Astrocyte (in vitro differentiated cells and primary cell): ENCODE results near the gene PRSS36. TPM values are rescaled to one million over a fixed set of nuclear protein-coding genes. Genes with fewer than 3 reads are reported as not detected.

Experiments used
- DNase-seq: peaks from one replicate; pipeline ENCODE4 v3.0.0-alpha.2; 2010; ENCODE audit warnings: low read depth
- FAIRE-seq: peaks from 2 replicates; lab custom pipeline; 2011; peaks lifted over from hg19 to GRCh38; lab: Jason Lieb, UNC
- H2AFZ ChIP-seq: 2 replicates; pipeline ENCODE4 v1.6.0; 2012; ENCODE audit warnings: low read depth, low read length, inconsistent platforms
- H3K27ac ChIP-seq: 2 replicates; pipeline ENCODE4 v1.5.1; 2011; ENCODE audit warnings: low read depth, low read length, inconsistent platforms
- H3K27me3 ChIP-seq: 2 replicates; pipeline ENCODE4 v1.6.0; 2011; ENCODE audit warnings: low read length, inconsistent platforms; ENCODE audit not compliant: insufficient read depth
- H3K36me3 ChIP-seq: 2 replicates; pipeline ENCODE4 v1.5.1; 2011; ENCODE audit warnings: low read length, inconsistent platforms; ENCODE audit not compliant: insufficient read depth
- H3K4me1 ChIP-seq: 2 replicates; pipeline ENCODE4 v1.5.1; 2011; ENCODE audit warnings: low read length, inconsistent platforms; ENCODE audit not compliant: insufficient read depth
- H3K4me2 ChIP-seq: 2 replicates; pipeline ENCODE4 v1.6.0; 2012; ENCODE audit warnings: low read length, inconsistent platforms
- H3K4me3 ChIP-seq: 2 replicates; pipeline ENCODE4 v1.5.1; 2011; ENCODE audit warnings: low read depth, mild to moderate bottlenecking, low read length, inconsistent platforms; ENCODE audit not compliant: insufficient read depth
- H3K79me2 ChIP-seq: 2 replicates; pipeline ENCODE4 v1.6.0; 2012; ENCODE audit warnings: mild to moderate bottlenecking, low read length, inconsistent platforms; ENCODE audit not compliant: insufficient read depth
- H3K9ac ChIP-seq: 2 replicates; pipeline ENCODE4 v1.6.0; 2012; ENCODE audit warnings: mild to moderate bottlenecking, low read length, inconsistent platforms
- H3K9me3 ChIP-seq: 2 replicates; pipeline ENCODE4 v1.5.1; 2012; ENCODE audit warnings: low read depth, mild to moderate bottlenecking, low read length, inconsistent platforms; ENCODE audit not compliant: insufficient read depth
- H4K20me1 ChIP-seq: 2 replicates; pipeline ENCODE4 v1.6.0; 2012; ENCODE audit warnings: low read length, inconsistent platforms; ENCODE audit not compliant: insufficient read depth
- H3K27ac Mint-ChIP-seq: one replicate; pipeline ENCODE4 v1.8.0; 2021; ENCODE audit warnings: mild to moderate bottlenecking, mixed read lengths; ENCODE audit not compliant: unreplicated experiment
- H3K27me3 Mint-ChIP-seq: one replicate; pipeline ENCODE4 v1.8.0; 2021; ENCODE audit warnings: low read depth, mixed read lengths; ENCODE audit not compliant: unreplicated experiment
- H3K36me3 Mint-ChIP-seq: one replicate; pipeline ENCODE4 v1.8.0; 2021; ENCODE audit warnings: low read depth, mixed read lengths; ENCODE audit not compliant: unreplicated experiment
- H3K4me1 Mint-ChIP-seq: one replicate; pipeline ENCODE4 v1.8.0; 2021; ENCODE audit warnings: low read depth, mixed read lengths; ENCODE audit not compliant: unreplicated experiment
- H3K4me3 Mint-ChIP-seq: one replicate; pipeline ENCODE4 v1.8.0; 2021; ENCODE audit warnings: mild to moderate bottlenecking, moderate library complexity, mixed read lengths; ENCODE audit not compliant: unreplicated experiment
- H3K9me3 Mint-ChIP-seq: one replicate; pipeline ENCODE4 v1.8.0; 2021; ENCODE audit warnings: mild to moderate bottlenecking, mixed read lengths; ENCODE audit not compliant: unreplicated experiment
- EZH2 ChIP-seq: IDR thresholded peaks from 2 replicates; pipeline ENCODE4 v1.6.1; 2012; ENCODE audit warnings: mild to moderate bottlenecking, low read length, inconsistent platforms; ENCODE audit not compliant: insufficient read depth
- total RNA-seq: library from RNA; stranded (reverse); gene quantifications from 2 replicates; pipeline ENCODE4 v1.2.1, GENCODE V29; 2021
- TF ChIP-seq, protein P1 (sequence below): IDR thresholded peaks from 2 replicates; pipeline ENCODE4 v1.5.1; 2011; ENCODE audit warnings: low read depth, mild to moderate bottlenecking, inconsistent platforms, low read length, moderate library complexity; ENCODE audit not compliant: insufficient read depth

The PRSS36 gene
- total RNA-seq, 1 donor from 2014 or later: 0.41 TPM

DNA sequence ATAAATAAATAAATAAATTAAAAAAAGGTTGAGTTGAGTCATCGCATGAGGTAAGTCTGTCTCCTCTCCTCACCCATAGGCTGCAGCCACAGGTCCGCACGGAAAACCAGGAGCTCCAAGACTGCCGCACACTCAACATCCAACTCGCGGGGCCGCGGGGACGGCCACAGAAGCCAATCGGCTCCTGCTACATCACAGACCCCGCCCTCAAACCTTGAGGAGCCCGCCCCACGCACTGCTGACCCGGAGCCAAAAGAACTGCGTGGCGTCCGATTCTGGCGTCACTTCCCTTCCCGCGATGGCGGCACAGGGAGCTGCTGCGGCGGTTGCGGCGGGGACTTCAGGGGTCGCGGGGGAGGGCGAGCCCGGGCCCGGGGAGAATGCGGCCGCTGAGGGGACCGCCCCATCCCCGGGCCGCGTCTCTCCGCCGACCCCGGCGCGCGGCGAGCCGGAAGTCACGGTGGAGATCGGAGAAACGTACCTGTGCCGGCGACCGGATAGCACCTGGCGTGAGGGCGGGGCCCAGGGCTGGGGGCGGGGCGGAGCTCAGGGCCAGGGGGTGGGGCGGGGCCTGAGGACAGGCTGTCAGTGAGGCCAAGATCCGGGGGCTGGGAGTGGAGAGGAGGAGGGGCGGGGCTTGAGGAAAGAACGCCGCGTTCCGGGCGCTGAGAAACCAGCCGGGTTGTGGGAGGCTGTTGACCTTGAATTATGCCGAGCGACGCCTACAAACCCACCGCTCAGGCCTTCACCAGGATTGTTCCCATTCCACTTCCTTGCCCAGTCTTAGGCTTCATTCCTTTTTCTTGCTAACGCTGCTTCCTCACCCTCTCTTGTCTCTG is 32.3 kb downstream of the PRSS36 start, which contains the start of gene KAT8:
KAT8 (plus strand) TSS at position 281 of the 839 bp plus-strand sequence; CDS start at position 299, 18 bp downstream.
- no peaks in the 10 kb centered on the region for H3K4me1 Mint-ChIP-seq
- H3K9me3 ChIP-seq: no peaks in the 10 kb centered on the region
- peak within 1 kb of the TSS; percentile 66 for H2AFZ ChIP-seq
- no peak for TF ChIP-seq EZH2
- TF ChIP-seq, protein P1, sequence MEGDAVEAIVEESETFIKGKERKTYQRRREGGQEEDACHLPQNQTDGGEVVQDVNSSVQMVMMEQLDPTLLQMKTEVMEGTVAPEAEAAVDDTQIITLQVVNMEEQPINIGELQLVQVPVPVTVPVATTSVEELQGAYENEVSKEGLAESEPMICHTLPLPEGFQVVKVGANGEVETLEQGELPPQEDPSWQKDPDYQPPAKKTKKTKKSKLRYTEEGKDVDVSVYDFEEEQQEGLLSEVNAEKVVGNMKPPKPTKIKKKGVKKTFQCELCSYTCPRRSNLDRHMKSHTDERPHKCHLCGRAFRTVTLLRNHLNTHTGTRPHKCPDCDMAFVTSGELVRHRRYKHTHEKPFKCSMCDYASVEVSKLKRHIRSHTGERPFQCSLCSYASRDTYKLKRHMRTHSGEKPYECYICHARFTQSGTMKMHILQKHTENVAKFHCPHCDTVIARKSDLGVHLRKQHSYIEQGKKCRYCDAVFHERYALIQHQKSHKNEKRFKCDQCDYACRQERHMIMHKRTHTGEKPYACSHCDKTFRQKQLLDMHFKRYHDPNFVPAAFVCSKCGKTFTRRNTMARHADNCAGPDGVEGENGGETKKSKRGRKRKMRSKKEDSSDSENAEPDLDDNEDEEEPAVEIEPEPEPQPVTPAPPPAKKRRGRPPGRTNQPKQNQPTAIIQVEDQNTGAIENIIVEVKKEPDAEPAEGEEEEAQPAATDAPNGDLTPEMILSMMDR: no peak
- H3K4me3 ChIP-seq: peak within 1 kb of the TSS; percentile 80
- H3K9ac ChIP-seq: peak within 1 kb of the TSS; percentile 93
- peak within 1 kb of the TSS; percentile 84 for H3K4me3 Mint-ChIP-seq
- peaks cover 22% of the 10 kb centered on the region for H3K36me3 ChIP-seq
- H3K4me1 ChIP-seq: peaks cover 9% of the 10 kb centered on the region
- peaks cover 3% of the 10 kb centered on the region for H3K36me3 Mint-ChIP-seq
- DNase-seq (peak; percentile 96), FAIRE-seq (no peak)
- H3K27ac ChIP-seq: peak within 1 kb of the TSS; percentile 92
- H3K27ac Mint-ChIP-seq: peak within 1 kb of the TSS; percentile 85
- no peaks in the 10 kb centered on the region for H3K27me3 Mint-ChIP-seq
- no peaks in the 10 kb centered on the region for H3K27me3 ChIP-seq
- peaks cover 7% of the 10 kb centered on the region for H4K20me1 ChIP-seq
- peak within 1 kb of the TSS; percentile 99 for H3K4me2 ChIP-seq
- no peaks in the 10 kb centered on the region for H3K9me3 Mint-ChIP-seq
- peaks cover 23% of the 10 kb centered on the region for H3K79me2 ChIP-seq

DNA sequence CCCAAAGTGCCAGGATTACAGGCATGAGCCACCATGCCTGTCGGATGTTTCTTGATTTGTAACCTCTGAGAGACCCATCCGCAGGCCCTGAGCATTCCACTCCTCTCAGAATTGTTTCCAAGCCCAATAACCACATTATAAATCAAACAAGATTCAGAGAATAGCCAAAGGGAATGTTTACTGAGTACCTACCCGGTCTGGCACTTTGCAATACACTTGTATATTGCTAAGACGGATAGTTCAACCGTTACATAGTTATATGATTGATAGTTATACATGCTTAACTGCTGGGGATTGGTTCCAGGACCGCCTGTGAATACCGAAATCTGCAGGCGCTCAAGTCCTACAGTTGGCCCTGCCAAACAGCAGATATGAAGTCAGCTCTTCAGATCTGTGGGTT is 35.4 kb downstream of the PRSS36 start:
- Histone ChIP-seq H3K4me3 (no peak overlapping the region), H3K27ac (no peak overlapping the region), H3K9me3 (no peaks in the 10 kb centered on the region), H4K20me1 (peaks cover 11% of the 10 kb centered on the region), H3K27me3 (no peaks in the 10 kb centered on the region), H3K9ac (no peak overlapping the region), H3K4me1 (peaks cover 9% of the 10 kb centered on the region), H3K79me2 (peaks cover 22% of the 10 kb centered on the region), H3K36me3 (peaks cover 7% of the 10 kb centered on the region), H3K4me2 (no peak overlapping the region), H2AFZ (no peak overlapping the region)
- Mint-ChIP-seq H3K4me3 (no peak overlapping the region), H3K9me3 (no peaks in the 10 kb centered on the region), H3K27me3 (no peaks in the 10 kb centered on the region), H3K4me1 (peaks cover 5% of the 10 kb centered on the region), H3K27ac (peak overlapping the region; percentile 59), H3K36me3 (peaks cover 24% of the 10 kb centered on the region)
- no peak for DNase-seq
- no peak for FAIRE-seq
- no peak for TF ChIP-seq EZH2
- TF ChIP-seq, protein P1: no peak
